Stimulated activated CD4-positive, alpha-beta T cell treated with anti-CD3 and anti-CD28 coated beads, TNF-alpha, amount 100 ng/mL, for 1 hour (primary cell): ENCODE results near the gene LRRC4C.

Source experiments
- DNase-seq, 3 donors: peaks; one replicate each; pipeline ENCODE4 v3.0.0-alpha.2; 2020; ENCODE audit warnings: low read depth in 3 of 3, low spot score in 1 of 3

Gene LRRC4C

DNA sequence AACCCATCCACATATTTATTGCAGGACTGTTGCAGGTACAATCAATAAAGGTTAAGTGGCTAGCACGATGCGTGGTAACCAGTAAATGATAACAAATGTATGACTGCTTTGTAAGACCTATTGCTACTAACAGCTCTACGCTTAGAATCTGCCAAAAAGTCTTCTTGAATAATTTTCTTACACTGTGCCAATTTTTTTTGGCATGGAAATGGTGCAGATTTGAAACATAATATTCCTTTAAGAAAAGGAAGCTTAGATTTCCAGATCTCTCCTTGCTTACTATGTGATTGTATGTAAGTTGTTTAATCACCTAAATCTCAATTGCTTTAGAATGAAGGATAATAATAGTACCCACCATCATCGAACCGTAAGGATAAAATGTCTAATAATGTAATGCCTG, 192.0 kb downstream of the LRRC4C start:
- DNase-seq = no peak

DNA sequence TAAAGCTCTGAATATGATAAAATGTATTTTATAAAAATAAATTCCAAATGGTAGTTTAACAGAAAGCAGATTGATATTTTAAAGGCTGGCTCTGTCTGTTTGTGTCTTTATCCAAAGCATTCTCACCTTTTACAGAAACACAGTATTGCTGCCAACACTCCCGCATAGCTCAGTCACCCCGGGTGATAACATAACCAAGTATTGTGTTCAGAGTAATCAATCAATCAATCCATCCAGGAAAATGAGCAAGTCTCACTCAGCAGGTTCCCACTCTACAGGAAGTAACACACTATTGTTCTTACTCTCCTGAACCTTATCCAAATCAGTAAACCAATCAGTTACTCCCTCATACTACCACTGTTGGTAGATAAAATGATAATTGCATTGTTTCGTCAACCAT, 203.4 kb downstream of the LRRC4C start:
- no peak for DNase-seq

DNA sequence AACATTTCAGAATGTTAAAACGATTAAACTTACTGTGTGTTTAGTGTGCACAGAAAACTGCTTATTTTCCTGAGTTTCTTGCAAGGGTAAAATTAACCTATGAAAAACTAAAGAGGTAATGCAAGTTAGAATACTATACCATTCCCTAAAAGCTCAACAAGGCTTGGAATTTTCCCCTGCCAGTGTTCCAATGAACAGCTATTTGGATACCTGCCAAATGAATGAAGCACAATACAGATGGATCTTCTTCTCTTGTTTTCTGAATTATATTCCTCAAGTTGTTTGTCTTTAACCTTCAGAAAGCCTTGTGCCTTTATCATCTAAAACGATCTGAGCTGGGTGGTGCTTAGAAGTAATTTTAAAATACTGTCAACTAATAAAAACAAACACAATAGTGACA, 204.5 kb downstream of the LRRC4C start:
- DNase-seq = no peak

DNA sequence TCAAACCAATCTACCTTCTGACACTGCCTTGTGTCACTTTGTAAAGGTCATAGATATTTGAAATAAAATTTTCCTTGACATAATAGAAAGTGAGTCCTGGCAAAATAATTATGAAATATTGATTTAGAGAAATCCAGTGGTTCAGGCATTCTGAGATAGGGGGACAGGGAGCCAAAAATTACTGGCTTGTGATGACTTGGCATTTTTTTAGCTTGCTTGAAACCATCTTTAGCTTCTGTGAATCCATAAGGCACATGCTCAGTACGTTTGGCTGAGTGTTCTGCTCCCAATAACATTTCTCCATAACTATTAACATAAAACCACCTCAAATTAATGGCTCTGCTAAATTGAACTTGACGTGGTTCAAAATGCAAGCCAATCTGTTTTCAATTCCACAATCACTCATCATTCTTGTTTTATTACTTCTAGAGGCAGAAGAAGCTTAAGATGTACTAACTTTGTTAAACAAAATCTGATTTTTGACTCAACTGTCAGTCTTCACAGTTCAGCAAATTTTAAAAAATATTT, 209.0 kb downstream of the LRRC4C start:
- no peak for DNase-seq

DNA sequence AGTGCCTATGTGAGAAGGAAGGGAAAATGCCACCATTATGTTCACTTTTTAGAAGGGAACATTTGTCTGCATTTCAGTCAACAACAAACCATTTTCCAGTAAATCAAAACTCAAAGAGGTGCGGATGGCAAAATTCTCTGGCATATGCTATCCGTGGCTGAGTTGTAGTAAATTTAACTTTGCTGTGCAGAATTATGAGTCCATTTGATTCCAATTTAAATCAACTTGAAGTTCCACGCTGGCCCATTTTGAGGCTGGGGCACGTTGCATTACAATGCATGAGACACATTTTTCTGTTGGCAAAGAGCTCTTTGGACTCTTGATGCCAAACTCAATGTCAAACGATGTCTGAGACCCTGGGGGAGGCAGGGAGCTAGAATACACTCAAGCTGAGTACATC, 211.8 kb downstream of the LRRC4C start:
- no peak for DNase-seq

DNA sequence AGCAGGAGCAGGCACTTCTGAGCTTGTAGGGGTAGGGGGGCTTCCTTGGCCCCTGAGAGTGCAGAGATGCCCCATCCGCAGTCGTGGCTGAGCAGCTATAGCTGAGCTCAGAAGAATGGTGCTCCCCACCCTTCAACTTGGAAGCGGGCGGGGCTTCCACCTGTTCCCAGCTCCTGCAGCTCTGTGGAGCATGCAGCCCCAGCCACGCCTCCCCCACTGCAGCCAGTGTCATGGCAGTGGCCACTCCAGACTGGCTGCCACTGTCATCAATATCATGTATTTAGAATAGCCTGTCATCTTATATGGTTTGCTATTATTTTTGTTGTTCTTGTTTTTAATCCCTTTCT, 213.1 kb downstream of the LRRC4C start:
- DNase-seq = no peak

DNA sequence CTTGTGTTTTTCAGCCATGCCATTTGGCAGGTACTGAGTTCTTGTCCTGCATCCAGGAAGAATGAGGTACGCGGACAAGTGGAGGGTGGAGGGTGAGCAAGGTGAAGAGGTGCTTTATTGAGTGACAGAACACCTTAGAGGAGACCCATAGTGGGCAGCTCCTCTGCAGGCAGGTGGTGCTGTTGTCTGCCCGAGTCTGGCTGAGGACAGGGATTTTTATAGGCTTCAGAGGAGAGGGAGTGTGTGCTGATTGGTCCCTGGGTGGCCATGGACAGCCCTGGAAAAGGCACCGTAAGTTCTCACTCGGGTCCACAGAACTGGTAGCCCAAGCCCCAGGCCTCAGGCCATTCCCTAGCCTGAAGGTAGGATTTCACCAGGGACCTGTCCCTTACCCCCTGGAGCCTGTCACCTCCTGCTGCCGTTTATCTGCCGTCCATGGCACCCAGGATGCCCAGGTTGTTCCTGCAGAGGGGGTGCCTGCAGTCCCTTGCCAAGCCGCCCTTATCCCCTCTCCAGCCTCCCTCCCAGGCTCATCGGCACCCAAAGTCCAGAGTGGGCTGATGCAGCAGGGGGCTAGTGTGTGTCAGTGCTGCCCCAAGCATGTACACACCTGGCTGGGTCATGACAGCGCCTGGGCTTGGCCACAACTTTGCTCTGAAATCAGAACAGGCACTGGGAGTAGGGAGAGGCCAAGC, 213.6 kb downstream of the LRRC4C start:
- no peak for DNase-seq

DNA sequence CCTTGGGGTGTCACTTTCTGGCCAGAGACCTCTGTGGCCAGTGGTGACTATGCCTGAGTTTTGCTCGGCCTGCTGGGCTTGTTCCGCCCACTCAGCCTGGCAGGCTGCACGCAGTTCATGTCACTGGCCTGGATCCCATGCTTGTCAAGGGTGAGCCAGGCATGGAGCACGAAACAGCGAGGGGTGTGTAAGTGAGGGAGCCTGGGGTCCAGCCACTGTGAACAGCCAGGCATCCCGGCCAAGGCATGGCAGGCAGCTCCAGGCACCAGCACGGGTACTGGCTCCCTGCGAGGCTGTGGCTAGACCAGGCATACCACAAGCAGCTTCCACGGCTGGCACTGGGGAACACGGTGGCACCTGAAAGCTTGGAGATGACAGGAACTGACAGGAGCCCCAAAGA, 214.3 kb downstream of the LRRC4C start:
- DNase-seq = no peak

DNA sequence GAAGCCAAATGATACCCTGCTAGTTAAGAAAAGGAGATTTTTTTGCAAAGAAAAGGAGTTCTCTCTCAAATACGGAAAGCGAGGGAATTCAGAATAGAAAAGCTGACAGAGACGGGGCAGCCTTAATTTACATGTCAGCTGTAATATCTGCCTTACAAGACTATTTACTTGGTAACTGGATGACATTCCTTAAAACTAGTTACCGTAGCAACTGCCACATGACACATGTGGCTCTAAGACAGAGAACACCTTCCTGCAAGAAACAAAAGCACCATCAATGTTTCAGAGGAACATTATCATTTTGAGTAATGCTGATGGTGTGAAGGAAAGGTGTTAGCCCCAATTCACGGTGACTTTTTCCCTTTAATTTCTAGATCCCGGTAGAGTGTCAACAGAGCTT, 222.1 kb downstream of the LRRC4C start:
- no peak for DNase-seq

DNA sequence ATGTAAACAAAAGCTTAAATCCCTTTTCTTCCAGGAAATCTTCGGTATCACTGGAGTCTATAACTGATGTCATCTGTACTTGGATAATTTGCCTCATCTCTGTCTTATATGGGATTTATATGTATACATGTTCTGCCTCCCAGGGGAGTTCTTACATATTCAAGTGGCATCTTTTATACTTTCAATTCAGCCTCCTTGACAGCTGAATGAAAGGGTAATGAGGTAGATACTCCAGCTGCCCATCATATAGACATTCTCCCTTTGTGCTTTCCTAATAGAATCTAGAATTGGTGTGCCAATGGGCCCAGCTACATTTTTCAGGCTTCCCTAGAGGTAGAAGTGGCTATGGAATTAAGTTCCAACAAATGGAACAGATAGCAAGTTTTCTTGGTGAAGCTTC, 223.8 kb downstream of the LRRC4C start:
- DNase-seq = no peak

DNA sequence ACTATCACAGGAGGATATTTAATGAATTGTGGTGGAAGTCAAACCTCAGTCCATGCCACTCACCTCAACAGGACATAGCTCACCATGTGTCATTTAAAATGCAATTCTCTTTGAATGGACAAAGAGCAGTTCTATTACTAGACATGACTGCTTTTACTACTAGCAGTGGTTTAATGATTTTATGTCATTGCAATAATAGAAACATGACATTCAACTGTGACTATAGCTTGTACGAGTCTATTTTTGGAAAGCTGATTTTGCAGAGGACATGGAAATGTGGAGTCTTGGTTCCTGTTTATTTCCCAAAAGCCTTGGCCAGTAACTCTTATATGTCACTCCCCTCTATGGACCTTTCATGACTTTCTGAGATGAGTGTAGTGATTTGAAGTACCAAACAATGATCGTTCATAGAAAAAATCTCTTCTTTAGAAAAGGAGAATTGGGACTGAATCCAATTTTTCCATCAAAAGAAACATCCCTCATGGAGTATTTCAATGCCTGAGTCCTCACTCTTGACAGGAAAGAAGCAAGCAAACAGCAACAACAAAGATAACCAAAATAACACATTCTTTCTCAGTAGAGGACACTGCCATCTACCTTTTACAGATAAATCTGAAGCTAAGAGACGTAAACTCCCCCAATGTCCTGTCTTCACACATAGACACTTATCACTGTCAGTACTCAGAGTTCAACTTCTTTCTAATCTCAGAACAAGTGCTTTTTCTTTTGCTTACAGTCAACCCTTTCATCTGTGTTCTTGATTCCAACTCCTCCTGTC, 233.4 kb downstream of the LRRC4C start:
- DNase-seq = no peak

DNA sequence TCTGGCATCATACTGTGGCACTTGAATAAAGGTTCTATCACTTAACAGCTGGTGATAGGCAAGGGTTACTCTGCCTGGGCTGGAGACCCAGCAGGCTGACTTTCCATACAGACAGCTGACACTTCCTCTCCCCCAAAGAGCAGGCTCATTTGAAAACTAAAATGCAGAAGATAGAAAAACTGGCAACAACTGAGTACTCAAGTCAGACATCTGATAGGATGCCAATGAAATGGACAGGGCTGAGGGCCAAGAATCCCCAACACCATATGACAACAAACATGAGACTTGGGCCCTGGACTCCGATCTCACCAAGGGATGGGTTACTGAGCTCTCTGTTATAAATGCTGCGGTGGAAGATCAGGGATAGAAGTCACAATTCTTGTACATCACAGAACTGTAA, 237.2 kb downstream of the LRRC4C start:
- no peak for DNase-seq

DNA sequence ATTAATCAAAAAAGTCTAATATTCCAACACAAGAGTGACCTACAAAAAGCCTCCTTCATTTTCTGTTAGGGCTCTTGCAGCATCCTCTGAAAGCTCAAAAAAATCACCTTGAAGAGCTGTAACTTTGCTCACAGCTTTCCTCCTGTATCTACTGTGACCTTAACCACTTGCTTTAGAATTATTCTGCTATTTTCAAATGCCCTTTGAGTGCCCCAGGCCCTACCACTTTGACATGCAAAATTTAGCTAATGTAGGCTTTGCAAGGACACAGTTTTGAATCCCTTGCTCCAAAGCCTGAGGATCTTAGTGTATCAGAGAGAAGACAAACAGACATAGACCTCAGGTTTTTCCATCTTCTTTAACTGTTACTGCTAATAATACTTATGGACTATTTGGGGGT, 253.1 kb downstream of the LRRC4C start:
- no peak for DNase-seq

DNA sequence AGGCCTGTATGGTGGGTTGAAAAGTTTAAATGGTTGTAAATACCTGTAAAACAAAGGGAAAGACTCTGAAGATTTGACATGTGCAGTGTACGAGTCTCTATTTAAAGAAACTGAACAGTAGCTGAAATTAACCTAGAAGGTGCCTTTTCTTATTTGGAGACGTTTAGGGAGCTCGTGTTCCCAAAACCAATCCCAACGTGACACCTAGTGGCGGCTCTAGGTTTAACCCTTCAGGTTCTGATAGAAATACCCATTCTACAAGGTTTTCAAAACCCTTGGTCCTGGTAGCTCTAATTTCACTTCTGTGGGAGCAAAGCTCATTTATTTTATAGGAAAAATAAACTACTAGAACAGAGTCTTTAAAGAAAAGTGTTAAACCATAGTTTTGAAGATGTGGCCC, 258.3 kb downstream of the LRRC4C start:
- DNase-seq = no peak

DNA sequence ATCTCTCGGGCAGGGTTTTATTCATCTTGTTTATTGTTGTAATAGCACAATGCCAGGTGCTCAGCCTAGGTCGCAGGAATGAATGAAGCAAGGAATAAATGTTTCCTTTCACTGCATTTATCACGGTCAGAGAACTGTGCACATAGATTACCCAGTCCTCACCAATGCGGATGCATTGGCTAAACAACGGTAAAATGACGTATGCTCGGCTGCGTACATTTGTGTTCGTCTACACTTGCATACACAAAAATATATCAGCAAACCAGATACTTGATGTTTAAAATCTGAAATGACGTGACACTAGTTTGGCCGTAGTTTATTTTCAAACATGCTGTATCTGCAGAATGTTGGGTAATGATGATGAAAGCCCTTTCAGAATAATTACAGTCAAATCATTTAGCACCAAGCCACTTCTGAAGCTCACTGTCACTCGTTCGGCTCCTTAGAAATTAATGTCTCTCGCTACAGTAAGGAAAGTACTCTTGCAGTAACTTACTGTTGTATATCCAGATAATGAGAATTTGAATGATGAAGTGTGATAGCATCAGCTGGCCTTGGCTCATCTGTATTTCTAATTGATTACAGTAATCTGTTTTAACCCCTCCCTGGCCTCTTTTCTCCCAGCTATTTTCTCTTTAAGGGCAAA, 268.9 kb downstream of the LRRC4C start:
- DNase-seq = no peak

DNA sequence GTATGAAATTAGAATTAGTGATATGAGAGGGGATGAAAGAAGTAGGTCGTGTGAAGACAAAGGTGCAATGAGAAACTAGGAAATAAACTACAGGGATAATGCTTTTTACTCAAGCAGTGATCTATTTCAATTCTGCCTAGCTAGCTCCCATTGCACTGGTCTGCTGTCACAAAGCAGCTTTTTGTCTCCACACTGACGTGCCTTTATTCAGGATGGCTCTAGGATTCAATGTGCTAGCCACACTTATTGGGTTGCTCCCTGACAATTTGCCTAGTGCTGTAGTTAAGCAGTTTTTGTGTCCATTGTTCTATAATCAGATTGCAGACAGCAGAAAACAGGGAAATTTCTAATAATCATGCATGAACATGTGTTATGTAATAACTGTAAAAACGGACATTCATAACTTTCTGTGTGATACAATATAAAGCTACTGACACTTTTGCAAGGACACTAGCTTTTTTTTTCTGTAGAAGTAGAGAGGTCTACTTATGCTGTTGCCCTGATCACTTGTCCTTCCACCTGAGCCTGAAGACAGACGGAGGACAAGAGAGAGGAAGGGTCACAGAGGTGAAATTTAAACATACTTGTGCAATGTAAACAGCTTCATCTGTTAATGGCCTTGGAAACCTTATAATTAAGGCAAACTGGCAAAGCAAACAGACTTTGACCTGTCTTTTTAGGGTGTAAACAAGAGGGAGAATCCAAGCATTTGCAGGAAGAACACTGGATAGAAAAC, 269.6 kb downstream of the LRRC4C start:
- DNase-seq = no peak

DNA sequence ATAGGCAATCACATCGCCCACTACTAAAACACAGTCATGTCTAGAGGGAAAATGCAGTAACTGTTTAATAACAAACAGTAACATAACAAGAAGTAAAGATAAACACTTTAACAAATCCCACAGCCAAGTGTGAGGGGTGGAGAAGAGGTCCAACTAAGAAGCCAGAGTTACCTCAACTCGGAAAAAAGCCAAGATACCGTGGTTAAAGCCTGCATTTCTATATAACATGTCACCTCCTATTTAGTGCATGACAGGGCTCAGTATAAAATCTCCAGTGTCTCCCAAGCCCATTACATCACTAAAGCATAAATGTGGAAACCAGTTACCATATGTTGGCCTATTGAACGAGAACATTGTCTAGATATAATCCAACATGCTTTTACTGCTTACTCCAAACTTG, 281.7 kb downstream of the LRRC4C start:
- DNase-seq = no peak

DNA sequence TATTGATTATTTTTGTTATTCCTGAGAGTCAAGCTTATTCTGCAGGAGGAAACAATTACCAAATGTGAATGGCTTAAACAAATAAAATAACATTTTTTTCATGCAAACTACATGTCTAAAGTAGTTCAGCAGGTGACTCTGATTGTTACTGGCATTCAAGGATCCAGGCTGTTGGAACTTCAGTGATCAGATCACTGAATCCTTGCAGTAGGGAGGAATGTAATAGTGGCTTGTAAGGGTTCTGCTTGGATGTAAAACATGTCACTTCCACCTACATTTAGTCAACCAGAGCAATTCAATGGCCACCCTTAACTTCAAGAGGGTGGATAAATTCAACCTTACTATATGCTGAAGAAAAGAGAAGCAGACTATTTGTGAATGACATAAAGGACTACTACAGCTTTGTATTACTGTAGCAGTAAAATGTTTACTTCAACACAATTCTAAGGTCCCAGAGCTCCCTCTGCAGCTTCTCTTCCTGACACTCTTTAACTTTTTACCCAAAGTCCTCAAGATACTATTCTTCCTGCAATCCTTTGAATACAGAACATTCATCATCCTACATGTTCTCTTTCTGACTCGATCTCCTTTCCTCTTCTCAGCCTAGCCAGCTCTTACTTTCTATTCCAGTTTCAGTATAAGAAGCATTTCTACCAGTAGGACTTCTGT, 284.0 kb downstream of the LRRC4C start:
- DNase-seq = no peak

DNA sequence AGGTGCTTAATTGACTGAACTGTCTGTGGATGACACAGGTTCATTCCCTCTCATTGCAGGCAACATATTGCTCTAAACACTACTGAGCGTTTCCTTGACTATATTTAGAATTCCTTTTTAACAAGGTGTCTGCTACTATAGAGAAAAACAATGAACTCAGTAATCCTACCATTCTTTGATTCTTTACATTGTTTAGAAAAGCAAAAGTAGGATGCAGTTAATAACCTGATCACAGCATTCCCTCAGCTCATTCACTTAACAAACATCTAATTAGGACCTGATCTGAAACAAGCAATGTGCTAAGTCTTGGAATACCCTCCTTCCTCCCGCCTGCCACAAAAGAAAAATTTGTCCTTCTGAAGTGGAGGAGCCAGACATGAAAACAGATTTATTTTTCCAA, 313.1 kb downstream of the LRRC4C start:
- no peak for DNase-seq

DNA sequence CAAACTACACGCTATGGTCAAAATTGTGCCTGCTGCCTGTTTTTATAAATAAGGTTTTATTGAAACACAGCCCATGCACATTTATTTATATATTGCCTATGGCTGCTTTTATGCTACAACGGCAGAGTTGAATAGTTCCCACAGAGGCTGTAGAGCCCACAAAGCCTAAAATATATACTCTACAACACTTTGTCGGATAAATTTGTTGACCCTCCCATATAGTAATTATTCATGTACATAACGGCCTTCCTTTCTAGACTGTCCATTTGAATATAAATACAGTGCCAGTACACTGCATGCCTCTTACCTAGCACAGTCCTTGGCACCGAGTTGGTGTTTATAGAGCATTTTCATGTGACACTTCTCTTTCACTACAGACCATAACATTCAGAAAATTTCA, 314.0 kb downstream of the LRRC4C start:
- DNase-seq = no peak

DNA sequence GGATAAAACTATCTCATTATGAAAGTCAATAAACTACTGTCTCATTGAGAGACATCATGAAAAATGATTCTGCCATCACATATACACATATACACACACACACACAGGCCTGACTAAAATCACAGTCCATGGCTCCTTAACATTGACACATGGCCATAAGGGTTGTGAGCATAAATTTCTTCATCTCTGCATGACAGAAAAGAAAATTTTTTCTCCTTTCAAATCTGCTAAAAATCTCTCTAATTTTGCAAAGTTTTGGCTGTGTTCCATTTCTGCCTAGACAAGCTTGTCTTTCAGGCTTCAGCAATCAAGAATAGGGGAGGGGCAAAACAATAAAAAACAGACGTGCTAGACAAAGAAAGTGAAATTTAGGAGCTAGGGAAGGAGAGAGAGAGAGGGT, 324.5 kb downstream of the LRRC4C start:
- no peak for DNase-seq
